Epidermal melanocyte (primary cell): ENCODE results near the gene SLC36A2.
"Not testable (repeated sequence)": the region's sequence is repeated elsewhere in the genome, so short reads cannot be mapped to it uniquely, and the experiment has no call there.

Experiments
- DNase-seq: peaks from one replicate; pipeline ENCODE4 v3.0.0; 2011; ENCODE audit warnings: low spot score; ENCODE audit not compliant: insufficient read length

The SLC36A2 gene

GRCh38 chr5:151347369-151347768 lies at the start of gene SLC36A2:
Gene SLC36A2, minus strand, starts transcription at chr5:151347559. Its CDS starts 99 bp downstream, at chr5:151347460.
- DNase-seq: no peak

GRCh38 chr5:151388960-151389359 lies 41.6 kb upstream of the SLC36A2 start:
- no peak for DNase-seq

- DNase-seq: no peak
Observed at GRCh38 chr5:151384106-151384505, 36.7 kb upstream of the SLC36A2 start.

- DNase-seq: no peak
Observed at GRCh38 chr5:151383011-151383410, 35.7 kb upstream of the SLC36A2 start.

- no peak for DNase-seq
Observed at GRCh38 chr5:151382576-151382975, 35.2 kb upstream of the SLC36A2 start.

GRCh38 chr5:151381899-151382298 lies 34.5 kb upstream of the SLC36A2 start:
- no peak for DNase-seq

GRCh38 chr5:151378616-151379015 lies 31.3 kb upstream of the SLC36A2 start:
- no peak for DNase-seq

- no peak for DNase-seq
Observed at GRCh38 chr5:151374539-151374938, 27.2 kb upstream of the SLC36A2 start.

GRCh38 chr5:151367038-151367437 lies 19.7 kb upstream of the SLC36A2 start:
- not testable (repeated sequence) for DNase-seq

- no peak for DNase-seq
Observed at GRCh38 chr5:151363673-151364072, 16.3 kb upstream of the SLC36A2 start.

- DNase-seq: no peak
Observed at GRCh38 chr5:151362970-151363369, 15.6 kb upstream of the SLC36A2 start.

GRCh38 chr5:151359391-151359790 lies 12.0 kb upstream of the SLC36A2 start:
- no peak for DNase-seq

- DNase-seq: no peak
Observed at GRCh38 chr5:151357792-151358191, 10.4 kb upstream of the SLC36A2 start.

- DNase-seq: no peak
Observed at GRCh38 chr5:151357097-151357496, 9.7 kb upstream of the SLC36A2 start.

- DNase-seq: no peak
Observed at GRCh38 chr5:151351671-151352070, 4.3 kb upstream of the SLC36A2 start.

- no peak for DNase-seq
Observed at GRCh38 chr5:151348789-151349188, 1.4 kb upstream of the SLC36A2 start.

GRCh38 chr5:151345808-151346478 lies 1.4 kb downstream of the SLC36A2 start:
- no peak for DNase-seq

- no peak for DNase-seq
Observed at GRCh38 chr5:151345187-151345807, 2.1 kb downstream of the SLC36A2 start.

- no peak for DNase-seq
Observed at GRCh38 chr5:151344088-151344487, 3.3 kb downstream of the SLC36A2 start.

GRCh38 chr5:151340004-151340403 lies 7.4 kb downstream of the SLC36A2 start:
- no peak for DNase-seq

- DNase-seq: no peak
Observed at GRCh38 chr5:151338734-151339133, 8.6 kb downstream of the SLC36A2 start.

GRCh38 chr5:151332857-151333256 lies 14.5 kb downstream of the SLC36A2 start:
- DNase-seq: no peak

- DNase-seq: no peak
Observed at GRCh38 chr5:151328734-151329133, 18.6 kb downstream of the SLC36A2 start.
